ENCODE results near the gene DLG5. TPM values are rescaled to one million over a fixed set of nuclear protein-coding genes. Genes with fewer than 3 reads are reported as not detected.

The DLG5 gene
- total and polyA plus RNA-seq, 9 of the 15 experiments (the other 6 are each of a cell fraction or from before 2014, with no cell fraction given): 1.4 to 26.8 (median 11.2) TPM

- no peak for TF ChIP-seq HOMEZ (CRISPR knock-in tag; IDR thresholded peaks at IDR 0.05)
- no peak for TF ChIP-seq ETV6 (IDR thresholded peaks at IDR 0.05; ENCODE audit: borderline replicate concordance in 1 of 2, low read depth in 2 of 2, low read length in 1 of 2)
- TF ChIP-seq ETV6 (CRISPR knock-in tag; IDR thresholded peaks at IDR 0.05; ENCODE audit: borderline replicate concordance): no peak
- peak; percentile 72 for TF ChIP-seq CTBP1 (IDR thresholded peaks at IDR 0.05; ENCODE audit: borderline replicate concordance)
- TF ChIP-seq SREBF1 (IDR thresholded peaks at IDR 0.05; ENCODE audit: borderline replicate concordance, low read depth, low read length): no peak
- TF ChIP-seq LEF1 (IDR thresholded peaks at IDR 0.05): no peak
- no peak for TF ChIP-seq TAF7 (tag; IDR thresholded peaks at IDR 0.05)
- no peak for TF ChIP-seq SIN3A (IDR thresholded peaks at IDR 0.05; ENCODE audit: borderline replicate concordance in 2 of 2, control insufficient read depth in 1 of 2, low read depth in 2 of 2, low read length in 2 of 2)
- peak; percentile 57; the same call in 1 of the 2 replicates for TF ChIP-seq JUND (IDR thresholded peaks at IDR 0.05; ENCODE audit: borderline replicate concordance, low read depth, low read length)
- no peak; the same call in 2 of the 3 replicates for TF ChIP-seq JUND (tag; IDR thresholded peaks at IDR 0.05; ENCODE audit: borderline replicate concordance, low read depth, low read length)
- no peak for TF ChIP-seq E2F6 (IDR thresholded peaks at IDR 0.05; ENCODE audit: borderline replicate concordance in 1 of 2, extremely low read depth in 1 of 2, insufficient read depth in 1 of 2, insufficient read length in 1 of 2, low read depth in 1 of 2, low read length in 1 of 2, poor library complexity in 1 of 2, severe bottlenecking in 1 of 2)
- no peak for TF ChIP-seq PTTG1 (tag; IDR thresholded peaks at IDR 0.05; ENCODE audit: low read depth)
- TF ChIP-seq EGR1 (conservative IDR thresholded peaks at IDR 0.05): peak; percentile 32; the same call in 1 of the 2 replicates
- TF ChIP-seq USF2 (CRISPR knock-in tag; IDR thresholded peaks at IDR 0.05): no peak
- no peak for TF ChIP-seq ZNF436 (CRISPR knock-in tag; IDR thresholded peaks at IDR 0.05)
- no peak for TF ChIP-seq CBX2 (IDR thresholded peaks at IDR 0.05; ENCODE audit: insufficient read depth, low read length, poor library complexity, severe bottlenecking)
- no peak for TF ChIP-seq DDX20 (tag; IDR thresholded peaks at IDR 0.05; ENCODE audit: low read depth)
- no peak for TF ChIP-seq MITF (IDR thresholded peaks at IDR 0.05)
Observed at GRCh38 chr10:77837248-77837924, 89.2 kb downstream of the DLG5 start (continued).
